ENCODE data around the gene CFAP299.
"Not testable (repeated sequence)": the region's sequence is repeated elsewhere in the genome, so short reads cannot be mapped to it uniquely, and the experiment has no call there.

CFAP299 gene

DNA sequence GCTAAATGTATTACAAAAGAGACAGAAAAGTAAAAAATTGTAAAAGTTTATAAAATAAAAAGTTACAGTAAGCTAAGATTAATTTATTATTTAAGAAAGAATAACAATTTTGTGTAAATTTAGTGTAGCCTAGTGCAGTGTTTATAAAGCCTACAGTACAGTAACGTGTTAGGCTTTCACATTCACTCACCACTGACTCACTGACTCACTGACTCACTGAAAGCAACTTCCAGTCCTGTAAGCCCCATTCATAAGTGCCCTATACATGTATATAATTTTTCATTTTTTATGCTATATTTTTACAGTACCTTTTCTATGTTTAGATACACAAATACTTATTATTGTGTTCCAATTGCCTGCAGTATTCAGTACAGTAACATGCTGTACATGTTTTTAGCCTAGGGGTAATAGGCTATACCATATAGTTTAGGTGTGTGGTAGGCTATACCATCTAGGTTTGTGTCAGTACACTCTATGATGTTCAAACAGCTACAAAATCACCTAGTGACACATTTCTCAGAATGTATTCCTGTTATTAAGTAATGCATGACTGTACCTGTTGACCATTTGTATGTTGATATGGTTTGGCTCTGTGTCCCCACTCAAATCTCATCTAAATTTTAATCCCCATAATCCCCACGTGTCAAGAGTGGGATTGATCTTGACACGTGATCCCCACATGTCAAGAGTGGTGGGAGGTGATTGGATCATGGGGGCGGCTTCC, 57.9 kb downstream of the CFAP299 start:
- DNase-seq = no peak

DNA sequence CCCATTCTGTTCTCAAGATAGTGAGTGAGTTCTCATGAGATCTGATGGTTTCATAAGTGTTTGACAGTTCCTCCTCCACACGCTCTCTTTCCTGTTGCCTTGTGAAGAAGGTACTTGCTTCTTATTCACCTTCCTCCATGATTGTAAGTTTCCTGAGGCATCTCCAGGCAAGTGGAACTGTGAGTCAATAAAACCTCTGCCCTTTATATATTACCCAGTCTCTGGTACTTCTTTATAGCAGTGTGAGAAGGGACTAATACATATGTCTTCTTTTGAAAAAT, 58.4 kb downstream of the CFAP299 start:
- no peak for DNase-seq

DNA sequence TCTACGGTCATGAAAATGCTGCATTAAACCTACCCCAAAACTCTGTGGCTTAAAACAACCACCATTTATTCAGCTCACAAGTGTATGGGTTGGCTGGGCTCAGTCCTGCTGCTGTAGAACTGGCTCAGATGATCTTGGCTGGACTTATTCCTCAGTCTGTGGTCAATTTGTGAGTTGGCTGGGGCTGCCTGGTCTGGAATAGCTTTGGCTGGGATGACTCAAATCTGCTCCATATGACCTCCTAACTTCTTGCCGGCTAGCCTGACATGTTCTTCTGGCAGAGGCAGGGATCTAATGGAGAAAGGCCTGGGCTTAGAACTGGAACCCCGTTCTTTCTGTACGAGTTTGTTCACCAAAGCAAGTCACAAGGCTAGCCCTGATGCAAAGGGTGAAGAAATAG, 71.7 kb downstream of the CFAP299 start:
- no peak for DNase-seq

DNA sequence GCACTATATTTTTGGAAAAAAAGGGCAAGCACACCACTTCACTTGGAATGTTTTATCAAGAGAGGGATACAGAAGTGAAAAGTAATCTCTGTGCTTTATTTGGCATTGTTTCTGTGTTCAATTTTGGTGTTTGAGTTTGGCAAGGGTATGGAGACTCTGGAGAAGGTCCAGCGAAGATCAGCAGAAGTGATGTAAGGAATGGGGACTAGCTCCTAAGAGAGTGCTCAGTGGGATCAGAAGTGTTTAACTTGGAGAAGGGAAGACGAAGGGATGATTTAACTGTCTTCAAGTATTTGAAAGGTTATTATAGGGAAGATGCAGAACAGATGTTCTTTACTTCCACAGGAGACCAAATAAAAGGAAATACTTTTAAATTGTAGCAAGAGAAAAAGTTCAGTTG, 74.3 kb downstream of the CFAP299 start:
- DNase-seq = no peak

DNA sequence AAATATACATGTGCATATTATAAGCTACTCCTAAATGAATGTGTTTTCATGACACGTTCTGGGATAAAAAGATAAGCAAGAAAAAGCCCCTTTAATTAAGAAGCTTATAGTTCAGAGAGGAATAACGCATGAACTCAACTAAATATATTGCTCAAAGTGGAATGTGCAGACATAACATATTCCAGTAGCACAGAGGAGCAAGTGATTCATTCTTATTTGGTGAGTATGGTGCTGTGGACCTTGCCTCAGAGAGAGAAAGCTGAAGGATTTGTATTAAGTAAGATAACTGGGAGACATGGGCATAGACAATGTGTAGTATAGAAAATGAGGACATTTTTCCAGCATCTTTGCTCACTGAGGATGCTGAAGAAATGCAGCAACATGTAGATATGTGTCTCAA, 76.8 kb downstream of the CFAP299 start:
- DNase-seq = no peak

DNA sequence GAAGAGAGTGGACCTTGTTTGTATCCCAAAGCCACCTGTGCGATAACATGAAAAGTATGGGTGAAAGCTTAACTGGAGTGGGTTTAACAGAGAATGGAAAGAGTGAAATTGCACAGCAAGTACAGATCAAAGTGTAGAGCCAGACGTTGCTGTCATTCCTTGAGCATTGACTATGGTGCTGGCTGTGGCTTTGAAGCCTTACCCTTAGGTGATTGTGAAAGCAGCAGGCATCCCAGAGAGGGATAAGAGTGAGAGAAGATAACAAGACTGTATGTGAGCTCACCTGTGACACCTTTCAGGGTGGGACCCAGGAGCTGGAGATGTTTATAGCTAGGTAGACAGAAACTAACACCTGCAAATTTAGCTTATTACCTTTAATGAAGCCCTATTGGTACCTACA, 77.6 kb downstream of the CFAP299 start:
- DNase-seq = no peak

DNA sequence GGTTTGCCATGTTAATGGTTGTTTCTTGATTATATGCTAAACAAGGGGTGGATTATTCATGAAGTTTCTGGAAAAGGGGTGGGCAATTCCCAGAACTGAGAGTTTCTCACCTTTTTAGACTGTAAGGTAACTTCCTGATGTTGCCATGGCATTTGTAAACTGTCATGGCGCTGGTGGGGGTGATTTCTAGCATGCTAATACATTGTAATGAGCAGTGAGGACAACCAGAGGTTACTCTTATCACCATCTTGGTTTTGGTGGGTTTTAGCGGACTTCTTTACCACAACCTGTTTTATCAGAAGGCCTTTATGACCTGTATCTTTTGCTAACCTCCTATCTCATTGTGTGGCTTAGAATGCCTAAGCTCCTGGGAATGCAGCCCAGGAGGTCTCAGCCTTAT, 81.5 kb downstream of the CFAP299 start:
- DNase-seq = no peak

DNA sequence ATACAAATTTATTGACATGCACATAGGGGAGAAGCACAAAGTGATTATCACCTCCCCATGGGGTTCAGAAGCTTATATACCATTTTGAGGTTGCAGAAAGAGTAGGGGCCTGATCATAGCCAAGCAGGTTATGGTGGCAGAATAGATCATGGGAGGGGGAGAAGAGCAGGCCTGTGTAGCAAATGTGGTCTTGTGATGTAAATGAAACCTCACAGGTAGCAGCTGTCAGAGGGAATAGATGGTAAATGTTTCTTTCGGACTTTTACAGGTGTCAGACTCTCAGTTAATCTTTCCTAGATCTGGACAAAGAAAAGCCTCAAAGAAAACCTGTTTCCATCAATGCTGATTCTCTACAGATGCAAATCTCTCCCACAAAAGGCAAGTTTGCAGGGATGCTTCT, 84.4 kb downstream of the CFAP299 start:
- DNase-seq = no peak

DNA sequence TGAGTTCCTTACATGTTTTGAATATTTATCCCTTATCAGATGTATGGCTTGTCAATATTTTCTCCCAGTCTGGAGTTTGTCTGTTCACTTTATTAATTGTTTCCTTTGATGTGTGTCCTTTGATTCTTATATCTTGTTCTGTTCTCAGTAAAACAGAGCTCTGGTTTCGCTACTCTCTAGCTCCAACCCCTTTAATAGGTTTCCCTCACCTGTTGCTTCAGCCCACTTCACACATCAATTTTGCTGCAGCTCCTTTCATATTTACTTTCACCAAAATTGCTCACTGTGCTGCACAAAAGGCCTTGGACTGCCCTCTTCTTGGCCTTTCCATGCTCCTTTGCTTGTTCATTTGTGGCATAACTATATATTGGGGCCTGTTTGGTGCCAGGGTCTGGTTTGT, 85.1 kb downstream of the CFAP299 start:
- DNase-seq = no peak

DNA sequence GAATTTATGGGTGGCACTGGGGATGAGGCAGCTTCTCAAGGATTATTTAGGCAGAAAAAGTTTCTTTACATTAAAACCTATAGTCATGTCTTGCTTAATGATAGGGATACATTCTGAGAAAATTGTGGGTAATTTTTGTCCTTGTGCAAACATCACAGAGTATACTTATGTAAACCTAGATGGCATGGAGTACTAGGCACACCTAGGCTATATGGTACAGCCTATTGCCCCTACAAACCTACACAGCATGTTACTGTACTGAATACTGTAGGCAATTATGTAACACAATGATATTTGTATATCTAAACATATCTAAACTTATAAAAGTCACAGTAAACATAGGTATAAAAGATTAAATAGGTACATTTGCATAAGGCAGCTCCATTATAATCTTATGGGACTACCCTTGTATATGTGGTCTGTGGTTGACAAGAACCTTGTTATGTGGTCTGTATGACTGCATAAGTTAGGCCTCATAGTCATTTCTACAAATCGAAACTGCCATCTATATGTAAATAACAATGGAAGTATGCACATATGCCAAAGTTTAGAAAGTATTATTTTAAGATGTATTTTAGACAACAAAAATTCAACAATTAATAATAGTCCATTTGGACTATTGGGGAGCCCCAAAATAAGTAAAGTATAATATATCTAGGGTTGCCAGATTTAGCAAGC, 87.3 kb downstream of the CFAP299 start:
- no peak for DNase-seq

DNA sequence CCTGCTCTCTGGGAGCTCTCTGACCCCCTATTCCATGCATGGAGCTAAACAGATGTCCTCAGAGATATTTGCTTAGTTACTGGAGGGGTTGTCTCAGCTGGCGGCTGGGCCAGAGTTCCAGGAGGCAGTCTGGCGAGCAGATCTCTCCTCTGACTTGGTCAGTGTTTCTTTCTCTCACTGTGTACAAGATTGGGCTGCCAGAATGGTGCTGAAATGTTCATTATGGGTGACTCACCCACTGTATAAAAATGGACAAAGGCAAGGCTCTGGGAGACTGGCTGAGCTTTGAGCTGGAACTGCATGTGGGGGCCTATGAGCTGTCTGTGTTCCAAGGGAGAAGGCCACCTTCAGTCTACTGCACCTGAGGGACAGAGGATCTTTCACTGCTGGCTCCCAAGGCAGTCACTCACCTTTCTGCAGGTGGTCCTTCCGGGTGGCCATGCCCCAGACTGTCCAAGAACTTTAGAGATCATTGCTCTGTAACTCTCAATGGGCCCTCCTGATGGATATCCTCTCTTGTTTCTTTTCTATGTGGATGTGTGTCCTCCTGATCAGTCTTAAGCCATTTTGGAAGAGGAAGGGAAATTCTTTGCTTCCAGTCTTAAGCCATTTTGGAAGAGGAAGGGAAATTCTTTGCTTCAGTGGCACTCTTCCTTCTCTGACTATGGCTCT, 88.2 kb downstream of the CFAP299 start:
- no peak for DNase-seq

DNA sequence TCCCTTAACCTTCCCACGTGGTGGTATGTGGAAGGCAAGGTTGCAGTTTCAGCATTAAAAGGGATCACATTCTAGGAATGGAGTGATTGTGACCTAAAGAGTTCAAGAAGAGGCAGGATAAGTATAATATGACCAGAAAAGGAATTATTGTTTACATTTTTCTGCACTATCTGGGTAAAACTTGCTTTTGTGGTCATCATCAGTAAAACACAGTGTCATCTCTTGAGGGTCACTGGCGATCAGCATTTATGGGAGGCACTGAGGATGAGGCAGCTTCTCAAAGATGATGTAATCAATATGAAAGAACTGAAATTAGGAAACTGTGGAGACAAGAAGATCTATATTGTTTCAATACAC, 88.7 kb downstream of the CFAP299 start:
- no peak for DNase-seq

DNA sequence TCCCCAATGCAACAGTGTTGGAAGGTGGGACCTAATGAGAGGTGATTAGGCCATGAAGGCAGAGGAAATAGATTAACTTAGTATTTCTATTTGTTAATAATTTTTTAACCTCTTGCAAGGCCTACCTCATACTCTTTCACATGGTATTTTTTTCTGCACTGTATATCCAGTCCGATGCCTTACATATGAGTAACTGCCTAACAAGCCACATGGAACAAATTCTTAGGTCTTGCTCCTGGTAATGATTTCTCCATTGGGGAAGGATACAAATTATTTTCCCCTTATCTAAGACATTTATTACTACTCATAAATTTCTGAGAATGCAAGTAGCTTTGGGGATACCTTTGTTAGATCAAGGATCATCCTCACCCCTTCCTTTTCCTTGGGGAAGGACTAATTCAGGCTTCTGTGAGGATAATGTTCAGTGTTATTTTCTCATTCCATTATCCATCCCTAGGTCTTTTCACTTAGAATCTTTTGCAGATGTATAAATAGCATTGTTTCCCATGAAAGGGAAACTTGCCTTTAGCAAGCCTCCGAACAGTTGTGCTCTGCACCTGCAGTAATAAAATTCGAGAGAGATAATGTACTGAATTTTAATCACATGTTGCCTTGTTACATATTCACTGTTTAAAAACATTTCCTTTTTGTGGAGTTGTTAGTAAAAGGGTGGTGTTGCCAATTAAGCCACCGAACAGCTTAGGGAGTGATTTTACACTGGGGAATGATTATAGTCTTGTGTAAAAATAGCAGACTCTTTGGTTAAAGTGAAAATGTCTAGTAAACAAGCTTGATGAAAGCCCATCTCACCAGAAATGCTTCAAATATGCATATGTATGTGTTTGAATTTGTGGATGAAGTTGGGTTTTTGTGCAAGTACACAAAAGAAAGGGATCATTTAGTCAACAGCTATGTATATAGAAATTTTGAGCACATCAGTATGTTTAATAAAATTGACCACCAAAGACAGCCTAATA, 89.9 kb downstream of the CFAP299 start:
- no peak for DNase-seq

DNA sequence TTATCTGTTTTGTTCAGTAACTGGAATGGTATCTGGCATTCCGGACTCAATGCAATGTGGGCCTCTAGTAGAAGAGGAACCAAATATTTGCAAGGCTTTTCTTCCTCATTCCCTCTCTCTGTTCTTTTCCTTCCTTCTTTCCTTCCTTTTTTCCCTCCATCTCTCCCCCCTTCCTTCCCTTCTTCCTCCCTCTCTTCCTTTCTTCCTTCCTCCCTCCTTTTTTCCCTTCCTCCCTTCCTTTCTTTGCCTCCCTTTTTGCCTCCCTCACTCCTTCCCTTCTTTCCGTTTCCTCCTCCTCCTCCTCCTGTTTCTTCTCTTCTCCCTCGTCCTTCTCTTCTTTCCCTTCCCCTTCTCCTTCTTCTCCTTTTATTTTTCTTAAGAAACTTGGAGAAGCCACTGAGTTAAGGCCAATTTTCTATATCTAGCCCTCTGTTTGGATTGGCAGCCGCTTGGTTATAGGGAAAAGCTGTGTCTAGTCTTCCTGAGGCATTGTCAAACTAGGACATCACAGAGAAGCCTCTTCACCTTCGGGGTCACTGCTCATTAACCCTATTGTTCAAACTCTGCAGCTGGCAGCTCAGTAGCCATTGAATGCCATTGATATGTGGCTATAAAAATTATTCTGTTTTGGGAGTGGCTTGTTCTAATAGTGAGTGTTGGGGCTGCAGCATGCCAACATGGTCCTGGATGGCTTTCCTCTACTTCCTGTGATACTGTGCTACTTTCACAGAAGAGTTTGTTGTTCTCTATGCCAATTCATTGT, 95.9 kb downstream of the CFAP299 start:
- DNase-seq = no peak

DNA sequence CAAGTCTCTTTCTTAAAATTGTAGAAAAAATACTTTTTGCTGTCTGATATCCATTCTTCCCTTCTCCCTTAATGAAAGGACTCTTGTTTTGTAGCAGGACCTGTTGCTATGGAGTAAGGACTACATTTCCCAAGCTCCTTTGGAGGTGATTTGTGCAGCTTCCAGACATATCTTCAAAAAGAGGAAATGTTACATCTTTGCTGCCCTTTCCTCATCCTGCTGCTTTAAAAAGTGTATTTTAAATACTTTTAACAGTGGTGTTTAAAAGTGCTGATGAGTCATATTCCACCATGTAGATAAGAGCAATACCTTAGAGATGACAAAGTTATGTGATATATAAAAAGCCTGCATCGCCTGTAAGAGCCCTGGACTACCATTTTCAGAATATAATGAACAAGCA, 98.7 kb downstream of the CFAP299 start:
- DNase-seq = no peak

DNA sequence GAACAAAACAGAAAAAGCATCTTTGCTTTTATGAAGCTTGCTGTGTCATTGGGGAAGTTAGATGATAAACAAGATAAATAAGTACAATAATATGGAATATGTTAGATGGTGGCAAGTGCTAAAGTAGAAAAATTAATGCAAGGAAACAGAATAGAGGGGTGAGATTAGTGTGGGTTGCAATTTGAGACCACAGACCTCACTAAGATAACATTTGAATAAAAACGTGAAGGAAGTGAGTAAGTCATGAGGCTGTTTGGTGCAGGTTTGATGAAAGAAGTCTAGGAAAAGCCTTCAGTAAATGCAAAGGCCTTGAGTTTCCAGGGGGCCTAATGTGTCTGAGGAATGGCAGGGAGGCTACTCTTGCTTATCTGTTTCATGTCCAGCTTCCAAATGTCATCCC, 102.5 kb downstream of the CFAP299 start:
- no peak for DNase-seq

DNA sequence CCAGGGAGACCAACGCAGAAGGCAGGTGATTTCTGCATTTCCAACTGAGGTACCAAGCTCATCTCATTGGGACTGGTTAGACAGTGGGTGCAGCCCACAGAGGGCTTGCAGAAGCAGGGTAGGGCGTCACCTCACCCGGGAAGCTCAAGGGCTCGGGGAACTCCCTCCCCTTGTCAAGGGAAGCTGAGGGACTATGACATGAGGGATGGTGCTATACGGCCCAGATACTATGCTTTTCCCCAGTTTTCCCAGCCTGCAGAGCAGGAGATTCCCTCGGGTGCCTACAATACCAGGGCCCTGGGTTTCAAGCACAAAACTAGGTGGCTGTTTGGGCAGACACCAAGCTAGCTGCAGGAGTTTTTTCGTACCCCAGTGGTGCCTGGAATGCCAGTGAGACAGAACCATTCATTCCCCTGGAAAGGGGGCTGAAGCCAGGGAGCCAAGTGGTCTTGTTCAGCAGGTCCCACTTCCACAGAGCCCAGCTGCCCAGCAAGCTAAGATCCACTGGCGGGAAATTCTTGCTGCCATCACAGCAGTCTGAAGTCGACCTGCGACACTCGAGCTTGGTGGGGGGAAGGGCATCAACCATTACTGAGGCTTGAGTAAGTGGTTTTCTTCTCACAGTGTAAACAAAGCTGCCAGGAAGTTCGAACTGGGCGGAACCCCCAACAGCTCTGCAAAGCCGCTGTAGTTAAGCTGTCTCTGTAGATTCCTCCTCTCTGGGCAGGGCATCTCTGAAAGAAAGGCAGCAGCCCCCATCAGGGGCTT, 103.9 kb downstream of the CFAP299 start:
- DNase-seq = not testable (repeated sequence)

DNA sequence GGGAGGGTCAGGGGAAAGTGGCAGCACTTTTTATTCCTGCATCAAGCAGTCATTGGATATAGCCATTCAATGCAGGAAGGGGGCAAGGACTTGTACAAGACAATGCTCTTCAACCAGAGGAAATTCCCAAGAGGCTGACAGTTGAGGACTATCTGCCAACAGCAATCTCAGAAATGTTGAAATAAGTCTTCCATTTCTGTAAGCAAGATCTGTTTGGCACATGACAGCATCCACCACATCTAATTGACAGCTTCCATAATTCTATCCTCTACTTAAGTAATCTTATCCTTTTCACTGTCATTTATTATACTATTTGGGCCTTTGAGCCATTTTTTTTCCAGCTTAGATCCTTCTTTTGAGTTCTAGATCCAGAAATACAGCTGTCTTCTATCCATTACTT, 110.7 kb downstream of the CFAP299 start:
- DNase-seq = no peak

DNA sequence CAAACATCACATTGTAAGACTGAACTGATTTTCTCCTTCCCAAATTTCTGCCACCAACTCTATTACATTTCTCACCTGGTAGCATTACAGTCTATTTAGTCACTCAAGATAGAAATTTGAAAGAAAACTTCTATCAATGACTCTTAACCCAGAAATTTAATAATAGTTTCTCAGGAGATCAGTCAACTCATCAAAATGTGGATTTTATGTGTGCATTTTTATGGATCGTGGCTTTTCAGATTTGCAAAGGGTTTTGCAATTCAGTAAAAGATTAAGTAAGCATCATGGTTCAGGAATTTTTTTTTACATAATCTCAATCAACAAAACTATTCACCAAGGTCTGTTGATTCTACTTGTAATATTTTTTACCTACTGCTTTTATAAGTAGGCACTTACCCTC, 111.1 kb downstream of the CFAP299 start:
- DNase-seq = no peak

DNA sequence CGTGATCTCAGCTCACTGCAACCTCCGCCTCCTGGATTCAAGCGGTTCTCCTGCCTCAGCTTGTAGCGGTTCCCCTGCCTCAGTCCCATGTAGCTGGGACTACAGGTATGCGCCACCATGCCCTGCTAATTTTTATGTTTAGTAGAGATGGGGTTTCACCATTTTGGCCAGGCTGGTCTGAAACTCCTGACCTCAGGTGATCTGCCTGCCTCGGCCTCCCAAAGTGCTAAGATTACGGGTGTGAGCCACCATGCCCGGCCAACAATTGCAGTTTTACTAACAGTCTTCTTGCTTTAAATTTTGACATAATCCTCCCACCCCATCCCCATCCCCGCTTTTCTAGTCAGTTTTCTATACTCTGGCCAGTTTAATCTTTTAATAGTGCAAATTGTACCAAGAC, 112.0 kb downstream of the CFAP299 start:
- DNase-seq = no peak

DNA sequence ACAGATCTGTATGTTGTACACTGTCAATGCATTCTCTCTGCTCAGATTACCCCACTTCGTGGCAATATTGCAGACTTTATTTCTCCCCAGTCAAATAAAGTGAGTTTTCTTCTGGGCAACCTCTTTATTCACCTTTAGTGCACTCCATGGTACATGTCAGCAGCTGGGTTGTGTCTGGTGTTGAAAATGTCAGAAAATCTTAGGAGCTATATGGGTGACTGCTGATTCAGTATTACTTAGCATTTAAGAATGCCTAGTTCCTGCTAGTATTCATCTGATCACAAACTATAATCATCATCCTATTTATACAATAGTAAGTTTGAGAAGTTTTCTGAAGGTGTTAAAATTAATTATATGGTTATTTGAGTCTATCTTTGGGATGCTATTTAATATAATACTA, 112.5 kb downstream of the CFAP299 start:
- no peak for DNase-seq

DNA sequence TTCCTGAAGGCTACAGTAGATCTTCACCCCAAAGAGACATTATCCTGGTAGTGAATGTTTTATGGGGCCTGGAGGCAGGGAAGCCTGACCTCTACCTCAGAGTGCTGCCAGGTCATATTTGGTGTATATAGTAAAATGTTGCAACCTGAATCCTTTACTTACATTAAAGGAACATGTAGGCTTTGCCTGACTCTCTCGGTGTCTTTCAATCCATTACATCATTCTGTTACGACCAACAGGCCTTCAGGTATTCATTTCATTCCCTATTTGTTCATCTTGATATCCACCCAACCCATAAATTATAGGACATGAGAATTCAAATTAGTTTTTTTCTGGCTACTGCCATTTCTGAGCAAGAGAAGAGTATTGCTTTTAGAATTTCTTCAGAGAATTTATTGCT, 116.5 kb downstream of the CFAP299 start:
- DNase-seq = no peak

Measured in NCI-H446 treated with DMSO at 0.1 percent for 48 hours (cell line).